Occipital lobe (tissue), 2 donors: Measurements from ENCODE around the gene PWWP2B. TPM values are rescaled to one million over a fixed set of nuclear protein-coding genes. Genes with fewer than 3 reads are reported as not detected.
"Not testable (repeated sequence)": the region's sequence is repeated elsewhere in the genome, so short reads cannot be mapped to it uniquely, and the experiment has no call there.

Experiments used
- DNase-seq: peaks from one replicate; lab custom pipeline; 2025; lab: John Stamatoyannopoulos, UW
- total RNA-seq: library from RNA; depleted of rRNA; stranded (reverse); fragments of >200 nt; gene quantifications from one replicate; pipeline ENCODE4 v1.2.3, GENCODE V29; 2014

The PWWP2B gene
- total RNA-seq, 1 donor from 2014 or later, result 5.6 TPM

GRCh38 chr10:132431537-132432175 lies 34.7 kb downstream of the PWWP2B start:
- no peak for DNase-seq

DNA sequence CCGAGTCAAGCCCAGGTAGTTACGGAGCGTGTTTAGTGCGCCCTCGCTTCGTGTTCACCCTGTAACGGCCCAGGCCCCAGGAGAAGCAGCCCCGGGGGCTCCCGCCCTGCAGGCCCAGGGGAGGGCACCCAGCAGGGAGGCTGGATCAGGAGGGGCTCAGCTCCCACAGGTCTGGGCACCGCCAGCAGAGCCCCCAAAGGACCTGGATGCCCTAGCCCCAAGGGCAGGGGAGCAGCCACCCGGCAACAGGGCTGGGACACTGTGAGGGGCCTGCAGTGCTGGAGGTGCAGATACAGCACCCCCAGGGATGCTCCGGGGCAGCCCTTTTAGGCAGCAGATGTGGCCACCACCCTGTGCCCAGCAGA lies 35.2 kb downstream of the PWWP2B start:
- DNase-seq, result no peak

- DNase-seq, result no peak
Observed at GRCh38 chr10:132433671-132434340, 36.8 kb downstream of the PWWP2B start.

GRCh38 chr10:132434405-132435005 lies 37.5 kb downstream of the PWWP2B start:
- DNase-seq, result no peak

DNA sequence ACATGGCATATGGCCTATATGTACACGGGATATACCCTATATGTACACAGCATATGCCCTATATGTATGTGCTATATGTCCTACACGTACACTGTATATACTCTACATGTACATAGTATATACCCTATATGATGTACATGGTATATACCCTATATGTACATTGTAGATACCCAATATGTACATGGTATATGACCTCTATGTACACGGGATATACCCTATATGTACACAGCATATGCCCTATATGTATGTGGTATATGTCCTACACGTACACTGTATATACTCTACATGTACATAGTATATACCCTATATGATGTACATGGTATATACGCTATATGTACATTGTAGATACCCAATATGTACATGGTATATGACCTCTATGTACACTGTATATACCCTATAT lies 38.3 kb downstream of the PWWP2B start:
- not testable (repeated sequence) for DNase-seq

GRCh38 chr10:132436096-132436495 lies 39.1 kb downstream of the PWWP2B start:
- DNase-seq, result not testable (repeated sequence)

DNA sequence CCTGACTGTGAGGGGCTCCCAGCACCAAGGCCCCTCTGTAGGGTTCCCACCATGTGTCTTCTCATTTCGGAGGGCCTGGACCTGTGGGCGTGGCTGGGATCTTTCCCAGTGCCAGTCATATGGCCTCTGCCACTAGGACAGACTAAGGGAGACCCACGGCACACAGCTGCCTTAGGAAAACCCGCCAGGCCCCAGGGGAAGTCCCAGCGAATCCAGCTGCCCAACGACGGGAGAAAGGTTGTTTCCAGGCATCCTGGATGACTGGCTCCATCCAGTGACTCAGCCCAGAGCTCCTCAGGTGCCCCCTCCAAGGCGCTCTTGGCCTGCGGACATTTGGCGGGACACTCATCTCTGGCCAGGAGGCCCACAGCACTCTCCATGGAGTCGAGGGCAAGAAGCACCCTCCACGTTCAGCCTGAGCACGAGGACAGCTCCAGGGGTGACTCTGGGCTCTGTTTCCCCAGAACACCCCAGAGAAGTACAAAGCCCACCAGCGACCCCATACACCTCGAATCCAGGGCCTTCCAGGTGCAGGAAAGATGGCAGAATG lies 39.9 kb downstream of the PWWP2B start:
- no peak for DNase-seq

DNA sequence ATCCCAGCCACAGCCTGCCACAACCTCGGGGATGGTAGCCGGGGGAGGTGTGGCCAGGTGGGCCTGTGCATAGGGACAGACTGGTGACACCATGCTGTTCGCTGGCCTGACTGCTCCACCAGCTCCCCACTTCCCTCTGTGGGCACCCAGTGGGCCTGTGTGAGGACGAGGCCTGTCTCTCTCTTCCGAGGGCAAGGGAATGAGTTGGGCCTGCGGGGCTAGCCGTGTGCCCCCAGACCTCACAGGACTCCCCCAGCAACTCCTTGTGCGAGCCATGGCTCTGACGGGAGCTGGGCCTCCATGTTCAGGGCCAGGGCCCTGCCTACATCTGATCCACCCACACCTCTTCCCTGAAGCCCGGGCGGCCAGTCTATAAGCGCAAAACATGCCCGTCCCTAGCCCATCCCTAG lies 40.5 kb downstream of the PWWP2B start:
- DNase-seq, result no peak

DNA sequence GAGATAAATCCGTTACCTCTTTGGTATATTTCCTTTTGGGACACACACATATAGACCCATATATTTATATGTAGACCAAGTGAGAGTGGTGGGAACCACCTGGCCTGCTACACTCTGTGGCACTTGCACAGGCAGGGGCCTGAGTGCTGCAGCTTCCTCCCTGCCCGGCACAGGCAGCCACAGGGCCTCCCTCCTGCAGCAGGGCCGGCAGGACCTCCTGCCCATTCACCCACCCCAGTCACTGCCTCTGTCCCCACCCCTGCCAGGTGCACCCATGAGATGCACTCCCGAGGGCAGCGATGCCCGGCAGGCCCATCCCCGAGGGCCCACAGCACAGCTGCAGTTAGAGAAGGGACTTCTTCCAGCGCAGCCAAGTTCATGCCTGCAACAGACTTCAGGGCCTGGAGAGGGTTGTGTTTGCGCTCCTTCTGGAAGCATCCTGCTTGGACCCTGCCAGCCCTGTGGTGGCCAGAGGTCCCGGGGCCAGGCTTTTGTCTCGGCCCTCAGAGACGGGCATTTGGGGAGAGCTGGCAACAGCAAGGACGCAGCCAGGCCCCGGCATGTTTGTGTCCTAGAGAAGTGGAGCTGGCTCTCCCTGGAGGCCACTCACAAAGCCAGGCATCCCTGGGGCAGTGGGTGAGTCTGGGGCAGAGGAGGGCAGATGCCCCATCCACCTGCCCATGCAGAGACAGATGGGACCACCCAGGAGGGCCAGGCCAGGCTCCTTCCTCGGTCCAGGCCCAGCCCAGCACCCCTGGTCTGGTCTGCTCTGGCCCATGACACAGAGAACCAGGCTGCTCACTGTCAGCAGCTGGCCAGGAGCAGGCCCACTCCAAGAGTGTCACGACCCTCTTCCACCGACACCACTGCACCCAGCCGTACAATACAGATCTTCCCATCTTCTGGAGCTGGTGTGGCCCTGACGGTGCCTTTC lies 41.4 kb downstream of the PWWP2B start:
- DNase-seq, result no peak

DNA sequence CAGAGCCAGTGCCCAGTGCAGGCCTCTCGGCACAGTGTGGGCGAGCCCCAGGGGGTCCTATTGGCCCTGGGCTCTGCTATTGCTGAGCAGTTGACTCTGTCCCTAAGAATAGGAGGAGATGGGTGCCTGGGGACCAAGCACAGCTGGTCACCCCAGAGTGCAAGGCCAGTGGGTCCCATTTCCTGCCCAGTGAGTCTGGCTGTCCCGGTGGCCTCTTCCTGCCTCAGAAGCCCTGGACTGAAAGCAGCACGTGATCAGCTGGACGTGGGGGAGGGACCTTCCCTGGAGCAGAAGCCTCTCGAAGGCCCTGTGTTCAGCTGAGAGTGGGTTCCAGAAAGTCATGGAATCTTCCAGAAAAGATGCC lies 42.0 kb downstream of the PWWP2B start:
- DNase-seq, result no peak

DNA sequence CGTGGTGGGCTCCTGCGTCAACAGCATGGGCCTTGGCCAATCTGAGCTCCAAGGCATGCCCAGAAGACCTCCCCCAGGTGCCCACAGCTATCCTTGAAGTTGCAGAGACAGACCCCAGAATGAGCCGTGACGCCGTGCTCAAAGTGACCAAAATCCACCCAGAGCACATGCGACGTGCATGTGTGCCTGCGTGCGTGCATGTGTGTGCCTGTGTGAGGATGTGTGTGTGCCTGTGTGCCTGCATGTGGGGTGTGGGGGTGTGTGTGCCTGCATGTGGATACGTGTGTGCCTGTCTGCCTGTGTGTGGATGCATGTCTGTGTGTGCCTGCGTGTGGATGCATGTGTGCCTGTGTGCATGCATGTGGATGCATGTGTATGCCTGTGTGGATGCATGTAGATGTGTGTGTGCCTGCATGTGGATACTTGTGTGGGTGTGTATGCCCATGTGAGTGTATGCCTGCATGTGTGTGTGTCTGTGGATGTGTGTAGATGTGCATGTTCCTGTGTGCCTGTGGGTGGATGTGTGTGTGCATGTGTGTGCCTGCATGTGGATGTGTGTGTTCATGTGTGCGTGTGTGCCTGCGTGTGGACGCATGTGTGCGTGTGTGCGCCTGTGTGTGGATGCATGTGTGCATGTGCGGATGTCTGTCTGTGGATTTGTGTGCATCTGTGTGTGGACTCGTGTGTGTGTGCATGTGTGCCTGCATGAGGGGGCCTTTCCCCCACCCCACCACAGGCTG lies 42.6 kb downstream of the PWWP2B start:
- DNase-seq, result no peak

DNA sequence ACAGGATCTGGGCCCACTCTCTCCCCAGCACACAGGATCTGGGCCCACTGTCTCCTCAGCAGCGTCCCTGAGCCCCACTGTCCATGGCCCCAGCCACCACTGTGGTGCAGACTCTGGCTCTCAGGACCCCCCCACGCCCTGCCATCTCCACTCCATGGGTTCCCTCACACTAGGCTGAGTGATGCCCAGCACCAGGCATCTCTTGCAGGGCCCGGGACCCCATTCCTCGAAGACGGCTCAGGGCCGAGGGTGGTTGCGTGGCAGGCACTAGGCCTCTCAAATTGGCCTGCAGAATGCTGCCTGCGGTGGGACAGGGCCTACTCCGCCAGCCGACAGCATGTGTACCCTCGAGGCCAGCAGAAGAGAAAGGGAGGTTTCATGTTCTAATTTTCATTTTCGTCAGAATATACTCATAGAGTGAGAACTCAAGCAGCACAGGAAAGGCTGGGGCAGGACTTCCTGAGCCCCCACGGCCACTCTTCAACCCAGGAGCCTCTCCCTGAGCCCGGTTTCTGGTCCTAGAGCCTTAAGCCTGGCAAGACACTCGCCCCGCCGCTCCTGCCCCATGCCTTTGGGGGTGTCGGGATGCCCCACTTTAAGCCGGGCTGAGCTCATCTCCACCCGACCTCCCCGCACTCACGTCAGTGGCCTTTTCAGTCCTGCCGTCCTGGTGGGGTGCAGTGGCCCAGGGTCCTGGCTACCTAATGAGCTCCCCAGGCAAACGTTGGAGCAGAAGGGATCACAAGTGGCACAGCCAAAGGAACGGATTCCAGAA lies 44.0 kb downstream of the PWWP2B start:
- no peak for DNase-seq

DNA sequence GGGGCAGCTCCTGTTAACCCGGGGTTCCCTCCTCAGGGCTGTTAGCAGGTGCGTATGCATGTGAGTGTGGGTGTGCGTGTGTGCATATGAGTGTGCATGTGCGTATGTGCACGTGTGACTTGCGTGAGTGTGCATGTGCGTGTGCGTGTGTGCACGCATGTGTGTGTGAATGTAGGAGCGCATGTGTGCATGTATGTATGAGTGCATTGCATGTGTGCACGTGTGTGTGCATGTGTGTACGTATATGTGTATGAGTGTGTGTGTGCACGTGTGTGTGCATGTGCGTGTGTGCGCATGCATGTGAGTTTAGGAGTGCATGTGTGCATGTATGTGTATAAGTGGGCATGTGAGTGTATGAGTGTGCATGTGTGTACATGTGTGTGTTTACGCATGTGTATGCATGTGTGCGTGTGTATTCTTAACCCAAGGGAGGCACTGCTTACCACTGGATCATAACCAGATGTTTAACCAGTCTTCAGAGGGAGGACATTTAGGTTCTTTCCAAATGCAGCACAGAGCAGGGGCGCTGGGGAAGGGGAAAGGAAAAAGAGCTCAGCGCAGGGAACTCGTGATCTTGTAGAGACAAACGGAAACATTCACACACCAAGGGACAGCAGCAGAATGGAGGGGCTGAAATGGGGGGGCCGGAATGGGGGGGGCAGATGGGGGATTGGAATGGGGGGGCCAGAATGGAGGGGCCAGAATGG lies 45.0 kb downstream of the PWWP2B start:
- no peak for DNase-seq

DNA sequence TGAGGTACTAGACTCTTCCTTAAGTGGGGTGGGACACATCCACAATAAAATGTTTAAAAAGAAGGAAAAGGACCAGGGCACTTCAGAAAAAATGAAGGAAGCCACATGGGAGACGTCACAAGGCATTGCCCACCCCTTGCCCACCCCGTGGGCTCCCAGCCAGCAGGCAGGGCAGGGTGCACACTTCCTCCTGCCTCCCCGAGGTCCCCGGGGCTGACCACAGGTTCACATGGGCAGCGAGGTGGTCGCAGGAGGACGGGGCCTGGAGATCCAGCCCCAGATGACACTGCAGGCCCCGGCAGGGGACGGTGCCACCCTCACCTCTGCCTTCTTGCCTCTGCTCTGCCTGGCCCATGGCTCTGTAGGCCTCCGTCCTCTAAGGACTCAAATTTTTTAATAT lies 45.6 kb downstream of the PWWP2B start:
- no peak for DNase-seq

- no peak for DNase-seq
Observed at GRCh38 chr10:132443605-132443982, 46.6 kb downstream of the PWWP2B start.

DNA sequence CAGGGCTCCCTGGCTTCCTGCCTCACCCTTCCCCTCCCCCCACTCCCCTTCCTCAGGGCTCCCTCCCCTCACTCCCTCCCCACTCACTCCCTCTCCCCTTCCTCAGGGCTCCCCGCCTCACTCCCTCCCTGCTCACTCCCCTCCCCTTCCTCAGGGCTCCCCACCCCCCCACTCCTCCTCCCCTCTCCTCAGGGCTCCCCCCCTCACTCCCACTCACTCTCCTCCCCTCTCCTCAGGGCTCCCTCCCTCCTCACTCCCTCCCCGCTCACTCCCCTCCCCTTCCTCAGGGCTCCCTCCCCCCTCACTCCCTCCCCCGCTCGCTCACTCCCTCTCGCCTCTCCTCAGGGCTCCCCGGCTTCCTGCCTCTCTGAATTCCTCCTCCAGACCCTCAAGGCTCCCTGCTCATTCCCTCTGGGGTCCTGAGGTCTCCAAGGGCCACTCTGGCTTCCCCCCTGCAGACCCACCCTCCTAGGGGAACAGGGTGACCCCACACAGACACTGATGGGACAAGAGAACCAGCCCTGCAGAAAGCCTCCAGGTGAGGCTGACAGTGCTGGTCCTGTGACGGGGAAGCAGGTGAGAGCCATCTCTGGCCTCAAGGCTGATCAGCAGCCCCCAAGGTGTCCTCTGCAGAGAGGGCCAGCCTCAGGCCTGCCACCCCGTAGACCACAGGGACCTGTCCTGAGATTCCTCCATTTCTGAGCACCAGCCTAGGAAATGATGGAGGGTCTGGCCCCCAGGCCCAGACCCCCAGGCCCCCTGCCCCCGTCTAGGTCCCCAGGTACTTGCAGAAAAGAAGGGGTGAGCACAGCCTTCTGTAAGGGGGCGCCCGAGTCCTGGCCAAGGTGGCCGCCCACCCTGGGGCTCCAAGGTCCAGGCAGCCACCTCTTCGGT lies 47.2 kb downstream of the PWWP2B start:
- no peak for DNase-seq

GRCh38 chr10:132444877-132445351 lies 47.9 kb downstream of the PWWP2B start:
- no peak for DNase-seq

- no peak for DNase-seq
Observed at GRCh38 chr10:132445516-132446194, 48.7 kb downstream of the PWWP2B start.
